ENCODE data around the gene B3GNT7.

B3GNT7 gene

GRCh38 chr2:231395188-231396057 lies at the start of gene B3GNT7:
Gene B3GNT7 (plus strand): TSS chr2:231395710. CDS start chr2:231395804, 94 bp downstream.
- TF ChIP-seq ZBTB7A (IDR thresholded peaks at IDR 0.05; ENCODE audit: low read depth) (no peak; the same call in 1 of the 2 replicates), FOXM1 (IDR thresholded peaks at IDR 0.05; ENCODE audit: borderline replicate concordance, low read depth) (no peak), USF1 (IDR thresholded peaks at IDR 0.05) (no peak), EP300 (IDR thresholded peaks at IDR 0.05; ENCODE audit: borderline replicate concordance) (no peak), YY1 (IDR thresholded peaks at IDR 0.05; ENCODE audit: low read depth) (0 out of 2 replicates have a peak, but pooled peaks have one; percentile 21)

GRCh38 chr2:231347081-231347480 lies 48.4 kb upstream of the B3GNT7 start:
- TF ChIP-seq RAD21 (IDR thresholded peaks at IDR 0.05; ENCODE audit: low read depth) (no peak), YY1 (IDR thresholded peaks at IDR 0.05; ENCODE audit: low read depth) (no peak), USF1 (IDR thresholded peaks at IDR 0.05) (no peak)

- TF ChIP-seq ZBTB7A (IDR thresholded peaks at IDR 0.05; ENCODE audit: low read depth) (no peak), NFIC (IDR thresholded peaks at IDR 0.05) (no peak), FOXM1 (IDR thresholded peaks at IDR 0.05; ENCODE audit: borderline replicate concordance, low read depth) (no peak), TAF1 (IDR thresholded peaks at IDR 0.05; ENCODE audit: low read depth) (no peak), YY1 (IDR thresholded peaks at IDR 0.05; ENCODE audit: low read depth) (no peak), CREB1 (IDR thresholded peaks at IDR 0.05; ENCODE audit: low read depth) (no peak), MAX (IDR thresholded peaks at IDR 0.05) (no peak), EGR1 (IDR thresholded peaks at IDR 0.05) (no peak)
Measured at GRCh38 chr2:231347638-231348037, 47.9 kb upstream of the B3GNT7 start.

GRCh38 chr2:231348173-231348572 lies 47.3 kb upstream of the B3GNT7 start:
- TF ChIP-seq TAF1 (IDR thresholded peaks at IDR 0.05; ENCODE audit: low read depth) (no peak), TEAD4 (IDR thresholded peaks at IDR 0.05) (peak; percentile 45), TCF12 (IDR thresholded peaks at IDR 0.05; ENCODE audit: low read depth) (no peak), CEBPB (IDR thresholded peaks at IDR 0.05) (0 out of 2 replicates have a peak, but pooled peaks have one; percentile 41)

- TF ChIP-seq RAD21 (IDR thresholded peaks at IDR 0.05; ENCODE audit: low read depth) (no peak), CREB1 (IDR thresholded peaks at IDR 0.05; ENCODE audit: low read depth) (no peak), CEBPB (IDR thresholded peaks at IDR 0.05) (no peak), EGR1 (IDR thresholded peaks at IDR 0.05) (no peak), REST (IDR thresholded peaks at IDR 0.05; ENCODE audit: low read depth) (no peak), TCF12 (IDR thresholded peaks at IDR 0.05; ENCODE audit: low read depth) (no peak), MAX (IDR thresholded peaks at IDR 0.05) (no peak), YY1 (IDR thresholded peaks at IDR 0.05; ENCODE audit: low read depth) (no peak), ZBTB7A (IDR thresholded peaks at IDR 0.05; ENCODE audit: low read depth) (no peak), NFIC (IDR thresholded peaks at IDR 0.05) (no peak), EP300 (IDR thresholded peaks at IDR 0.05; ENCODE audit: borderline replicate concordance) (no peak), USF1 (IDR thresholded peaks at IDR 0.05) (no peak), TEAD4 (IDR thresholded peaks at IDR 0.05) (no peak), TAF1 (IDR thresholded peaks at IDR 0.05; ENCODE audit: low read depth) (no peak), FOXM1 (IDR thresholded peaks at IDR 0.05; ENCODE audit: borderline replicate concordance, low read depth) (no peak)
Measured at GRCh38 chr2:231348704-231349373, 46.7 kb upstream of the B3GNT7 start.

- TF ChIP-seq TEAD4 (IDR thresholded peaks at IDR 0.05) (no peak), ZBTB7A (IDR thresholded peaks at IDR 0.05; ENCODE audit: low read depth) (no peak), REST (IDR thresholded peaks at IDR 0.05; ENCODE audit: low read depth) (no peak), YY1 (IDR thresholded peaks at IDR 0.05; ENCODE audit: low read depth) (no peak), FOXM1 (IDR thresholded peaks at IDR 0.05; ENCODE audit: borderline replicate concordance, low read depth) (no peak), MAX (IDR thresholded peaks at IDR 0.05) (no peak)
Measured at GRCh38 chr2:231351648-231352047, 43.9 kb upstream of the B3GNT7 start.
